ENCODE data around the gene PAPPA. TPM values are rescaled to one million over a fixed set of nuclear protein-coding genes. Genes with fewer than 3 reads are reported as not detected.

PAPPA gene
- total RNA-seq, 1 experiment from 2014 or later = 0.05 TPM

DNA sequence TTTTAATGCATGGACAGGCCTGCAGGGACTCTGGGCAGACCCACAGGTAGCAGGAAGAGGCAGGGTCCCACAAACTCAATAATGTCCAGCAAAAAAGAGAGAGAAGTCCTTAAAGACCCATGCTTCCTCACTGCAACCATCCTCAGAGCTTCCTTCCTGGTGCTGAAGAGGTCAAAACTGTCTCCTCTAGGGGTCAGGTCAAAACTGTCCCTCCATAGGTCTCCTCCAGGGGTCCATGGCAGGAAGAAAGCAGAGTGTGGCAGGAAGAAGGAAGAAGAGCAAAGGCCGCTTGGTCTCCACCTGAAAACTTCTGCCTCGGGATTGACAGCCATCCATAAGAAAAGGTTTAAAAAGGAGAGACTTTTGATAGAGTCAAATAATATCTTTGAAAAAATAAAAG, 271.7 kb downstream of the PAPPA start:
- no peak for ATAC-seq
- POLR2A ChIA-PET = no interaction called here

DNA sequence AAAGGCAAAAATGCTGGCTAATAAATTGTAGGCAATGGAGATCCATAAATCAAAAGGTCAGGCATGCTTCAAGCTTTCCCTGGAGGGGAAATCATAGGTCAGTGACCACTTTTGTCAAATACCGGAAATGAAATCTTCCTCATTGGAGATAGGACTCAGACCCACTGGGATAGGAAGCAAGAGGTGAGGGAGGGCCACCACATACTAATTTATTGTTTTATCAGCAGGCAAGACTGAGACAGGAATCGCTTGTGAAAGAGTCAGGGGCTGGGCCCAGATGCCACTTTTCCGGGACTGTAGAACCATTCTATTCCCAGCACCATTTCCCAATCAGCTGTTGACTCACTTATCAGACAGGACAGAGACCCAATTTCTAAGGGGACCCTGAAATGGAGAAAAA, 277.3 kb downstream of the PAPPA start:
- H3K9ac ChIP-seq (ENCODE audit: low read length) = no peak overlapping the region
- POLR2A ChIA-PET = no interaction called here
- intact Hi-C loops (cut with micrococcal nuclease) = no loop called here
- TF ChIP-seq SIN3A (IDR thresholded peaks at IDR 0.05; ENCODE audit: low read depth) (no peak), RAD21 (IDR thresholded peaks at IDR 0.05; ENCODE audit: low read depth) (no peak), FOSL1 (IDR thresholded peaks at IDR 0.05; ENCODE audit: low read depth) (no peak), POLR2A (IDR thresholded peaks at IDR 0.05; ENCODE audit: borderline replicate concordance, extremely low read depth, insufficient read depth, insufficient read length) (no peak), MAX (IDR thresholded peaks at IDR 0.05) (no peak), EZH2phosphoT487 (IDR thresholded peaks at IDR 0.05; ENCODE audit: borderline replicate concordance) (no peak), SP1 (IDR thresholded peaks at IDR 0.05; ENCODE audit: low read depth) (no peak), ELF1 (IDR thresholded peaks at IDR 0.05; ENCODE audit: borderline replicate concordance, low read depth) (no peak), YY1 (IDR thresholded peaks at IDR 0.05; ENCODE audit: extremely low read depth, insufficient replicate concordance, low read depth, low read length) (no peak)
- TF ChIP-seq, protein P1, sequence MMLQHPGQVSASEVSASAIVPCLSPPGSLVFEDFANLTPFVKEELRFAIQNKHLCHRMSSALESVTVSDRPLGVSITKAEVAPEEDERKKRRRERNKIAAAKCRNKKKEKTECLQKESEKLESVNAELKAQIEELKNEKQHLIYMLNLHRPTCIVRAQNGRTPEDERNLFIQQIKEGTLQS (IDR thresholded peaks at IDR 0.05) = no peak

More for the DNA sequence above, 271.7 kb downstream of the PAPPA start:
- RAD21 ChIA-PET (ENCODE audit: low non-redundant PET in 1 of 2, low total read pairs in 2 of 2, uncharacterized antibody in 2 of 2, unreplicated experiment in 2 of 2) = no interaction called here
- Histone ChIP-seq H3K9me3 (ENCODE audit: control insufficient read depth in 1 of 2, insufficient read depth in 1 of 2, low read depth in 1 of 2, low read length in 2 of 2) (no peaks in the 10 kb centered on the region), H3K9ac (ENCODE audit: low read length) (no peak overlapping the region), H3K79me2 (ENCODE audit: insufficient read depth, low read length) (no peaks in the 10 kb centered on the region), H2AFZ (ENCODE audit: low read depth, low read length, poor library complexity, severe bottlenecking) (no peak overlapping the region), H3K27me3 (ENCODE audit: insufficient read depth, low read length) (no peaks in the 10 kb centered on the region), H3K4me3 (replicated peaks in 1 of 2; ENCODE audit: low read depth in 1 of 2, low read length in 2 of 2) (no peak overlapping the region), H3K27ac (ENCODE audit: low read depth, low read length) (no peak overlapping the region), H3K4me1 (ENCODE audit: control insufficient read depth in 1 of 2, insufficient read depth in 2 of 2, low read length in 2 of 2) (no peaks in the 10 kb centered on the region), H4K20me1 (ENCODE audit: insufficient read depth) (no peaks in the 10 kb centered on the region), H3K9me2 (ENCODE audit: insufficient read depth) (no peaks in the 10 kb centered on the region), H3K36me3 (ENCODE audit: control insufficient read depth in 1 of 2, insufficient read depth in 2 of 2, low read length in 2 of 2) (no peaks in the 10 kb centered on the region), H3K4me2 (ENCODE audit: low read length) (no peak overlapping the region)
- intact Hi-C loops (cut with micrococcal nuclease) = no loop called here
- CTCF ChIA-PET = no interaction called here
- no peak for DNase-seq (ENCODE audit: low read depth, low spot score)
- BruUV-seq (replicated peaks) = no TSS peak
- TF ChIP-seq FOSL1 (IDR thresholded peaks at IDR 0.05; ENCODE audit: low read depth) (no peak), YY1 (IDR thresholded peaks at IDR 0.05; ENCODE audit: extremely low read depth, insufficient replicate concordance, low read depth, low read length) (no peak), RAD21 (IDR thresholded peaks at IDR 0.05; ENCODE audit: low read depth) (no peak), ZFX (IDR thresholded peaks at IDR 0.05) (no peak), TCF7L2 (IDR thresholded peaks at IDR 0.05; ENCODE audit: borderline replicate concordance, extremely low read depth, insufficient read depth, insufficient read length) (no peak), EZH2 (IDR thresholded peaks at IDR 0.05) (no peak), CBX3 (IDR thresholded peaks at IDR 0.05; ENCODE audit: low read depth) (no peak)
- TF ChIP-seq, protein P2, sequence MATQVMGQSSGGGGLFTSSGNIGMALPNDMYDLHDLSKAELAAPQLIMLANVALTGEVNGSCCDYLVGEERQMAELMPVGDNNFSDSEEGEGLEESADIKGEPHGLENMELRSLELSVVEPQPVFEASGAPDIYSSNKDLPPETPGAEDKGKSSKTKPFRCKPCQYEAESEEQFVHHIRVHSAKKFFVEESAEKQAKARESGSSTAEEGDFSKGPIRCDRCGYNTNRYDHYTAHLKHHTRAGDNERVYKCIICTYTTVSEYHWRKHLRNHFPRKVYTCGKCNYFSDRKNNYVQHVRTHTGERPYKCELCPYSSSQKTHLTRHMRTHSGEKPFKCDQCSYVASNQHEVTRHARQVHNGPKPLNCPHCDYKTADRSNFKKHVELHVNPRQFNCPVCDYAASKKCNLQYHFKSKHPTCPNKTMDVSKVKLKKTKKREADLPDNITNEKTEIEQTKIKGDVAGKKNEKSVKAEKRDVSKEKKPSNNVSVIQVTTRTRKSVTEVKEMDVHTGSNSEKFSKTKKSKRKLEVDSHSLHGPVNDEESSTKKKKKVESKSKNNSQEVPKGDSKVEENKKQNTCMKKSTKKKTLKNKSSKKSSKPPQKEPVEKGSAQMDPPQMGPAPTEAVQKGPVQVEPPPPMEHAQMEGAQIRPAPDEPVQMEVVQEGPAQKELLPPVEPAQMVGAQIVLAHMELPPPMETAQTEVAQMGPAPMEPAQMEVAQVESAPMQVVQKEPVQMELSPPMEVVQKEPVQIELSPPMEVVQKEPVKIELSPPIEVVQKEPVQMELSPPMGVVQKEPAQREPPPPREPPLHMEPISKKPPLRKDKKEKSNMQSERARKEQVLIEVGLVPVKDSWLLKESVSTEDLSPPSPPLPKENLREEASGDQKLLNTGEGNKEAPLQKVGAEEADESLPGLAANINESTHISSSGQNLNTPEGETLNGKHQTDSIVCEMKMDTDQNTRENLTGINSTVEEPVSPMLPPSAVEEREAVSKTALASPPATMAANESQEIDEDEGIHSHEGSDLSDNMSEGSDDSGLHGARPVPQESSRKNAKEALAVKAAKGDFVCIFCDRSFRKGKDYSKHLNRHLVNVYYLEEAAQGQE (IDR thresholded peaks at IDR 0.05; ENCODE audit: low read depth) = no peak

More for the DNA sequence above, 277.3 kb downstream of the PAPPA start:
- BruUV-seq (replicated peaks) = no TSS peak
- DNase-seq (ENCODE audit: low read depth, low spot score) = no peak
- Histone ChIP-seq H3K79me2 (ENCODE audit: insufficient read depth, low read length) (no peaks in the 10 kb centered on the region), H3K9me3 (ENCODE audit: control insufficient read depth in 1 of 2, insufficient read depth in 1 of 2, low read depth in 1 of 2, low read length in 2 of 2) (no peaks in the 10 kb centered on the region), H3K4me2 (ENCODE audit: low read length) (no peak overlapping the region), H3K27me3 (ENCODE audit: insufficient read depth, low read length) (no peaks in the 10 kb centered on the region), H3K27ac (ENCODE audit: low read depth, low read length) (no peak overlapping the region), H3K4me3 (replicated peaks in 1 of 2; ENCODE audit: low read depth in 1 of 2, low read length in 2 of 2) (no peak overlapping the region), H4K20me1 (ENCODE audit: insufficient read depth) (no peaks in the 10 kb centered on the region), H2AFZ (ENCODE audit: low read depth, low read length, poor library complexity, severe bottlenecking) (no peak overlapping the region), H3K9me2 (ENCODE audit: insufficient read depth) (no peaks in the 10 kb centered on the region), H3K4me1 (ENCODE audit: control insufficient read depth in 1 of 2, insufficient read depth in 2 of 2, low read length in 2 of 2) (no peaks in the 10 kb centered on the region), H3K36me3 (ENCODE audit: control insufficient read depth in 1 of 2, insufficient read depth in 2 of 2, low read length in 2 of 2) (no peaks in the 10 kb centered on the region)
- RAD21 ChIA-PET (ENCODE audit: low non-redundant PET in 1 of 2, low total read pairs in 2 of 2, uncharacterized antibody in 2 of 2, unreplicated experiment in 2 of 2) = no interaction called here
- ATAC-seq = no peak
- CTCF ChIA-PET = no interaction called here
